ENCODE measurements around the gene ZNF880. TPM values are rescaled to one million over a fixed set of nuclear protein-coding genes. Genes with fewer than 3 reads are reported as not detected.

ZNF880 gene
- total and polyA plus RNA-seq, 9 of the 15 experiments (the other 6 are each of a cell fraction or from before 2014, with no cell fraction given): 0.15 to 1.9 (median 0.64) TPM; not detected in 1

- TF ChIP-seq ZHX1 (conservative IDR thresholded peaks at IDR 0.05; ENCODE audit: low read length) (no peak), ZNF76 (CRISPR knock-in tag; IDR thresholded peaks at IDR 0.05; ENCODE audit: borderline replicate concordance) (no peak), POLR2B (IDR thresholded peaks at IDR 0.05; ENCODE audit: low read depth, partially characterized antibody) (no peak), GABPA (tag; conservative IDR thresholded peaks at IDR 0.05; ENCODE audit: low read depth) (peak; percentile 94), PTBP1 (IDR thresholded peaks at IDR 0.05; ENCODE audit: low read depth, low read length) (no peak), SMARCB1 (IDR thresholded peaks at IDR 0.05; ENCODE audit: insufficient read length, low read depth) (no peak), SMAD1 (IDR thresholded peaks at IDR 0.05; ENCODE audit: low read depth, low read length, partially characterized antibody) (no peak), ID3 (CRISPR knock-in tag; IDR thresholded peaks at IDR 0.05) (no peak), ID3 (tag; IDR thresholded peaks at IDR 0.05) (no peak), BCOR (IDR thresholded peaks at IDR 0.05) (no peak), SMARCA4 (IDR thresholded peaks at IDR 0.05) (no peak), NFRKB (IDR thresholded peaks at IDR 0.05; ENCODE audit: low read depth) (no peak), ATF7 (IDR thresholded peaks at IDR 0.05) (no peak), NONO (IDR thresholded peaks at IDR 0.05; ENCODE audit: low read depth in 2 of 2, low read length in 1 of 2) (no peak), AFF1 (IDR thresholded peaks at IDR 0.05; ENCODE audit: low read depth in 1 of 2, partially characterized antibody in 2 of 2) (no peak), MYNN (IDR thresholded peaks at IDR 0.05) (no peak), MYNN (CRISPR knock-in tag; IDR thresholded peaks at IDR 0.05) (no peak)
Measured at GRCh38 chr19:52397310-52398080, 27.8 kb downstream of the ZNF880 start, which contains the start of gene ZNF528 (continued).
